Measurements from ENCODE around the gene CDK5RAP1.

CDK5RAP1 gene

DNA sequence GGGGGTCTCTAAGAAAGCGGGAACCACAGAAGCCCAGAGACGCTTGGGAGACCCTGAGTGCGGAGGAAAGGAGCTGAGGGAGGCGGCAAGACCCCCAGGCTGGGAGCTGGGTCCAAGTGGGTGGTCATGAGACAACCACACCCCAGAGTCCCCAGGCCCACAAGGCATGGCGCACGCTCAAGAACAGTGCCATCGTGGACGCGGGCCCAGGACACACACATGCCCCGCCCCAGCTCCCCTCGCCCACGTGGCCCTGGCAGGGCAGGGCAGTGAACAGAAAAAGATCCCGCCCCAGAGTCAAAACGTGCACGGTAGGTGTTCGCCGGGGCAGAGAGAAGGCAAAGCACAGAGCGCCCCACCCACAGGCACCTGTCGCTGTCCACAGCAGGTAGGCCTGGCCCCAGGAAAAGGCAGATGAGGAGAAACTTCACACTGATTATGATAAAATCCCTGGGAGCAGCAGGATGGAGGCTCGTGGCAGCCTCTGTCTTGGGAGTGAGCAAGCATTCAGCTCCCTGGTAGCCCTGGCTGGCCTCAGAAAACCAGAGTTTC, 68.3 kb downstream of the CDK5RAP1 start:
- no peak for DNase-seq

DNA sequence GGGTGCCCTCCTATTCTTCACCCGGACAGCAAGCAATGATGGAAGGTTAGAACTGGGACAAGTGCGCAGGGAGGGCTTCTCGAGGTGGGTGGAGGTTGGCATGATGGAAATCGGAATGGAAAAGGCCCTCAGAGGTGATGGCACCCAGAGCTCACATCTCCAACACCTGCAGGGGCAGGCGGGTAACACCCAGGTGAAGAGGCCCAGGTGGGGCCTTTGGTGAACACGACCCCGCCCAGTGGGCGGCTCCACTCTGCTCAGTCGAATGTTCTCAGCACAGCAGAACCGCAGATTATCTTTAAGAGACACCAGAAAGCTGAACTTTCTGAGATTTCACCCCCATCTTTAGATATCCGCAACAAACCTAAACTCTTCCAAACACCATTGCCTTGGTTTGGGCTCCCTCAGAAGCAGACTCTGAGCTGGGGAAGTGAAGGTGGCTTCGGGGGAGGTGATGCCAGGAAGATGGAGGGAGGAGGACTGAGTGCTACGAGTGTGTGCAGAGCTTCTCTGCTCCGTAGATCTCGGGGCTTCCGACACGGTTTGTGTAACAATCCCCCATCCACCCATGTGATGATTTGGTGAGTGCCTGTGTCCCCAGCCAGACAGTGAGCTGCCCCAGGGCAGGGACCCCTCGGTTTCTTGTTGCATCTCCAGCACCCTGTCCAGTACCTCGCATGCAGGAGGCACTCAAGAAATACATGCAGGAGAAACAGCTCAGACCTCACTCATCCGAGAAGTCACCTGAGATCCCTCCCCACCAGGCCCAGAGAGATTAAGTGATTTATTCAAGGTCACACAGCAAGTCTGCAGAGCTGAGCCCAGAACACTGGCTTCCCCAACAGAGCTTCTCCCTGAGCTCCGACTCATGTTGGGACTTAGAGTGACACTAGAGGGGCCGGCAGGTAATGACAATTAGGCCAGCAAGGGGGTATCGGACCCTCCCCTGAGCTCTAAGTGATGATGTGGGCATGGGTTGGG, 72.9 kb downstream of the CDK5RAP1 start:
- DNase-seq = no peak

DNA sequence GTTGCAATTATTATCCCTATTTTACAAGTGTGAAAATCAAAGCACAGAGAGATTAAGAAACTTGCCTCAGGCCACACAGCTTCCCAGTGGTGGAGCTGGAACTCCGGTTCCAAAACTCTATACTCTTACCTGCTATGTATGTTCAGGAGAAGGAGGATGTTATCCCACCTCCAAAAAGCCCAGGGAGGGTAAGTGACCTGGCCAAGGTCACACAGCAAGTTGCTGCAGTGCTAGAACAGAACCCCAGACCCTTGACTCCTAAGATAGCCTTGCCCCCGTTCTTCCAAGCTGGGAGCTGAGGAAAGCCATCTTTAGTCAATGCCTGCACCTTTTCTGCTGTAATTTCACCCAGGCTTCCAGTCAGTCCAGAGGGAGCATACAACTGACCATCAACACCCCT, 76.0 kb downstream of the CDK5RAP1 start:
- DNase-seq = no peak

DNA sequence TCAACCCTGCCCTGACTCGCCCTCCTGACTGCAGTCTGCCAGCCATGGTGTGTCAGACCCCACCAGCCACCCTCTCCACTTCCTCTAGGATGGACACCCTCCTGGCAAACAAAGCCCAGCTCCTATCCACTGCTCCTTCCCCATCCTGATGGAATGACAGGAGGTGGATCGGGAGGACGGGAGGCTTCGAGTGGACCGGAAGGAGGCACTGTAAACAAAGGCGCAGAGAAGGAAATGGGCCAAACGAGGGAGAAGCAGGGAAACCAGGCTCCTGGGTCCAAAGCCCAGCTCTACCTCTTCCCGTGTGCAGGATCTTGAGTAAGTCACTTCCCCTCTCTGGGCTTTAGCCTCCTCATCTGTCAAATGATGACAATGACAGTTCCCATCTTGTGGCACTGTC, 78.1 kb downstream of the CDK5RAP1 start:
- DNase-seq = no peak

DNA sequence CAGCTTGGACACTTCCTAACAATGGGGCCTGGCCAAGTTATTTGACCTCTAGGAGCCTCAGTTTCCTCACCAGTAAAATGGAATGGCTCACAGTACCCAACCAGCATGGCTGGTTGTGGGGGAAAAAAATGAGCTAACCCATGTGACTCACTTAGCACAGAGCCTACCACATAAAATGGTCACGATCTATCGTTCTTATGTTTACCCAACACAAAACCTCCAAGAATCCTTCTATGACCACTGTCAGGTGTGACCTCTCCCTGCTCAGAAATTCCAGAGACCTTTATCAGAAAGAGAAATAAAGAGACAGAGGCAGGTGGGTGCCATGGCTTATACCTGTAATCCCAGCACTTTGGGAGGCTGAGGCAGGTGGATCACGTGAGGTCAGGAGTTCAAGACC, 78.9 kb downstream of the CDK5RAP1 start:
- no peak for DNase-seq

DNA sequence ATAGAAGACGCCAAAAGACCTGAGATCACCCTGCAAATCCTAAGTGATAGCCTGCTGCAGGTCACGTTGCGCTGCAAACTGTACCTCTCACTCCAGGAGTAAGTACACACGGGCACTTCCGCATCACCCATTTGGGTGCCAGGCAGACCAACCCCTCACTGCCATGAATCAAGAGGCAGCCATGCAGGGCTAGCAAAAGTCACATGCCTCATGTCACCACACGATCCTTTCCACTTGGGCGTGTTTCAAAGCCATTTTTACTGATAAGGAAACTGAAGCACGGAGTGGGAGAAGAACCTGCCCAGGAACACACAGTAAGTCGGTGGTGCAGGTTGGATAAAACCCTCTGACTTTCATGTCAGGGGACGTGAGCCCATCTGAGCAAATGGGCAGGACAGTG, 81.3 kb downstream of the CDK5RAP1 start:
- DNase-seq = no peak

DNA sequence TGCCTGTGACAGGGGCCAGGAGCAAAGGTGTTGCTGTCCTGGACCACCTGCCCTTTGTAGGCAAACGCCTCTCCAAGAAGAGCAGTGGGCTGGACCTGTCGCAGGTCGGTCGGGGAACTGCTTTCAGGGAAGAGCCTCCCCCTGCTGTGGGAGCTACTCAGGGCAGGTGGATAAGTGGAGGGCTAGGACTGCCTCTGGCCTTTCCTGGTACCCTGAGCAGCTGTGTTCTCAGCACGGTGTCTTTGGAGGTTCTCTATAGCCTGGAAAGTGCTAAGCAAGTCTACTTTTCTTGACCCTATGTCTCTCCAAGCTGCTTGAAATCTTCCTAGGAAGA, 83.3 kb downstream of the CDK5RAP1 start:
- no peak for DNase-seq

DNA sequence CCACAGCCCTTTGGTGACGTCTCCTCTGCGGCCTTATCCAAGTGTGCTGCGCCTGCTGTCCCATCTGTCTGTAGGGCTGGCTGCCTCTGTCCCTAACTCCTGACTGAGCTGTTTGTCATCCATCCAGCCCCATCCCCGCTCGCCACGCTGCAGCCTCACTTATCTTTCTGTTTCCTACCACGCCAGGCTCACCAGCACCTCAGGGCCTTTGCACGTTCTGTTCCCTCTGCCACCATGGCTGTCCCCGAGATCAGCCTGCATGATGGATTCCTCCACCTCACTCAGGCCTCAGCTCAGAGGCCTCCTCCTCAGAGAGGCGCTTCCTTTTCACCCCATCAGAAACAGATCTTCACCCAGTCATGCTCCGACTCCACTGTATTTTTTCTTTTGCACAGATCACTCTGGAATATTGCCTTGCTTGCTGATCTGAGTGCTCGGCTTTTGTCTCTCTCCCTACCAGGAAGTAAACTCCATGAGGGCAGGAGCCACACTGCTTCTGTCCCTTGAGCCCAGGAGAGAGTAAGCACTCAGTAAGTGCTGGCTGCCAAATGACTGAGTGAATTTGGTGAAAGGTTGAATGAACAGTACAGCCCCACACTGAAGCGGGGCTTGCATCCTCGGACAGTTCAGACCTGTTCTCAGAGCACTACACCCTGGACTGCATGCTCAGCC, 83.8 kb downstream of the CDK5RAP1 start:
- DNase-seq = no peak

DNA sequence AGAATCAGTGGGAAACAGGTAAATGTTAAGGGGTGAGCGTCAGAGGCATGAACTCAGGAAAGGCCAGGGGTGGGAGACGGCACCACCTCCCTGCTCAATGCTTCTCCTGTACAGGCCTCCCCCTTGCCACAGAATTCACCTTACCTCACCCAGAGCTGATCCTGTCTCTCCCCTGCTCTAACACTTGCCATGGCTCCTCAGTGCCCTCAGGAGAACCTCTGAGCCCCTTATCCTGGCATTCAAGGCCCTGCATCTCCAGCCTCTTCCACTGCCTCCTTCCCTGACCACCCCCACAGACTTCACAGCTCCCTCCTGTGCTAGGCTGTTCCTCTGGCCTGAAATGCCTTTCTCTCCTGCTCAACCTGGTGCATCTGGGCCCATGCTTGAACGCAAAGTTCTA, 84.4 kb downstream of the CDK5RAP1 start:
- no peak for DNase-seq

DNA sequence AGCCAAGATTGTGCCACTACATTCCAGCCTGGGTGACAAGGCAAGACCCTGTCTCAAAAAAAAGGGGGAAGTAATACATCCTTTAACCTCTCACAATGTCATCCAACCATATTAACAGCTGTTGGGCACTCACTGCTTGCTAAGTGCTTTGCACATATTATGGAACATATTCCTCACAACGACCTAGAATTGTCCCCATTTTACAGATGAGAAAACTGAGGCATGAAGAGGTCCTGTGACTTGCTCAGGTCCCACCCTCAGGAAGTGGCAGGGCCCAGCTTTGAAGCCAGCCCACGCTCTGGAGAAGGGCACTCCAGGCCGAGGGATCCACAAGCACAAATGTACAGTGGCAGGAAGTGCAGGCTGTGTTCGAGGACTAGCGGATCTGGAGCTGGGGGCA, 85.0 kb downstream of the CDK5RAP1 start:
- DNase-seq = no peak

DNA sequence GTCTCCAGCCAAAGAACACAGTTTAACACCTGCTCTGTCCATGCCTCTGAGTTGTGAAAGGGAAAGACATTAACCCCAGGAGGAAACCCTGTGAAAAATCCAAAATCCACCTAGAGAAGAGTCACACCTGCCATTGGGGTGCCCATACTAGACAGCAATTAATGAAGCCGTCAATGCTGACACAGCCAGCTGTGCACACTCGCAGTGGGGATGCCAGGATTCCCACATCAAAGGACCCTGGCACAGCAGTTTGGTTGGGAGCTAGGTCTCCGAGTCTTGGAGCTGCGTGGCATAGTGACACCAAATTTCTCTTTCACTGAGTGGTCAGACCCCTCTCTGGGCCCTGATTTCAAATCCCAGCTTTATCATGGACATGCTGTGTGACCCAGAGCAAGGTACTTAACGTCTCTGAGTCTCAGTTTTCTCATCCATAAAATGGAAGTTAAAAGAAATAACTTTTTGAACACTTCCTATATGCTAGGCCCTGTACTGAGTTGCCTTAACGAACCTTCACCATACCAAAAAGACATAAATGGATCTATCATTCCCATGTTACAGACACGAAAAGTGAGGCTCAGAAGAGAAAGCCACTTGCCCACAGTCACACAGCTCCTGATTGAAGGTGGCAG, 87.5 kb downstream of the CDK5RAP1 start:
- no peak for DNase-seq

DNA sequence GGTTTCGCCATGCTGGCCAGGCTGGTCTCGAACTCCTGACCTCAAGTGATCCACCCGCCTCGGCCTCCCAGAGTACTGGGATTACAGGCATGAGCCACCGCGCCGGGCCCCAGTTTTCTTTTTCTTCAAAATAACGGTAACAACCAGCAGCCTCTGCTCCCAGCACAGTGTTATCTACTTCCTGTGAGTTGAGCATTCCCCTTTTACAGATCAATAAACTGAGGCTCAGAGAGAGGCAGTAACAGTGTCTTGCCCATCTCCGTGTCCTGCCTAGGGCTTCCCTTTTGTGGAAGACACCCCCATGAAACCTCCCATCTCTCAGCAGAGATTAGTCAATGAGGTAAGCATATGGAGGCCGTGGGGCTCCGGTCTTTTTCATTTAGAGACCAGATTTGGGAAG, 88.7 kb downstream of the CDK5RAP1 start:
- no peak for DNase-seq

DNA sequence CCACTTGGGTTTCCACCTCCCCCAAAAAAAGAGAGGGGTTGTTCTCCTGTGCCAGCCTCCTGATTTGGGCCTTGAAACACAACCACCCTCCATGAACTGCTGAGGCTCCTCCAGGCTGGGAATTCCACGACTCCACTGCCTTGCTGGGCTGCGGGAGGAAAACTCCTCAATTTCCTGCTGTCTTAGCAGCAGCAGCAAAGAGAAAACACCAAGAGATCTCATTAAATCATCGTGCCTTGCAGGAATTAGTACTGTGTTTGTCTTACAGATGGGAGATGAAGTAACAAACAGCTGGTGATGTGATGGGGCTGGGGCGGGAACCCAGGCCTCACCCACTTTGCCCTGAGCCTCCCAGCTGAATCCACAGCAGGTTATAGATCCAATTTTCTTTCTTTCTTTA, 89.3 kb downstream of the CDK5RAP1 start:
- no peak for DNase-seq

DNA sequence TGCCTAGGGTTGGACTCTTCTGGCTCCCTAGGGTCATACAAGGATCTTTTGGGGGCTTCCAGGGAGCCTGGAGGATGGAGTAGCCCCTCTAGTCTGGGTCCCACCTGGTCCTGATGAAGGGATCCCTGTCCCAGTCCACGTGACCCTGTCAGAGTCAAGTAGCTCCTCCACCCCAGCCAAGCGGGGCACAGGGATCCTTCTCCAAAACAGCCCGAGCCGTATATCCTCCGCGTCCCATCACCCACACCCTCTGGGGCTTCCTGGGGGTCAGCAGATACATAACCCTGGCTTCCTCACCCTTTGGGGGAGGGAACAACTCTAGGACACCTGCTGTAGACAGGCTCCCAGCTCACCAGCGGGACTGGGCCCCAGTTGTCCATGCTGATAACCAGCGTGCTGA, 90.3 kb downstream of the CDK5RAP1 start:
- DNase-seq = no peak

DNA sequence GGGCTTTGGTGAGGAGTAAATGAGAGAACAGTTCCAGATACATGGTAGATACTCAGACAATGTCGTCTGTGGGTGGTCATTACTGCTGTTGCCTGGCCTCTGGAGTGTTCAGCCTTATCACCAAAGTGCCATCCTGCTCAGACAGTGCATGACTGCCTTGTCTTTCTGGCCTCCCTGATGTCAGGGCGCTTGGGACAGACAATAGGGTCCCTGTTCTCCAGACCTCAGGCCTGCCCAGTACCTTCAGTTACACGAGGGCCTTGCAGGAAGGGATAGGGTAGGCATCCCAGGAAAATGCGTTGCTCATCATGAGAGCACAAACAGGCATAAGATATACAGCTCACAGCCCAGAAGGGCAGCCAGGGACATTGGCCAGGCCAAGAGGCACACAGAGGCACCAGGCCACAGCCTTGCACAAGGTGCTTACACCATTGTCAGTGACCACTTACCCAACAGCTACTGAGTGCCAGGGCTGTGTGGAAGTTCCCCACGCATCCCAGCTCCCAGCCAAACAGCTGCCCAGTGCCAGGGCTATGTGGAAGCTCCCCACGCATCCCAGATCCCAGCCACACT, 90.9 kb downstream of the CDK5RAP1 start:
- DNase-seq = no peak

DNA sequence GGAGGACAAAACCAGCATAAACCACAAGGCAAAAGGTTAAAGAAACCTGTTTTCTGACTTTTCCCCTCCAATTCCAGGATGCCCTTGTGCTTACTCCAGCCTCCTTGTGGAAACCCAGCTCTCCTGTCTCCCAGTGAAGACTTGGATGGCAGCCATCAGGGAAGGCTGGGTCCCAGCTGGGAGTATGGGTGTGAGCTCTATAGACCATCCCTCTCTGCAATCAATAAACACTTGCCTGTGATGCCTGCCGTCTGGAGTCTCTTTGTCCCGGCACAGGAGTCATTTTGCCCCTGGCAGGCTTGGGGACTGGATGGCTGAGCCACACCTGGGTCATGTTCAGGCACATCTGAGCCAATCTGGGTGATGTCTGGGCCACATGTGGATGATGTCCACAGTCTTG, 91.7 kb downstream of the CDK5RAP1 start:
- DNase-seq = no peak

Data from NCI-H446 (cell line).